B cell (primary cell): Measurements from ENCODE around the gene NRAS.

ENCODE experiments used
- EZH2 ChIP-seq: IDR thresholded peaks from 2 replicates; pipeline ENCODE4 v1.6.1; 2012; ENCODE audit warnings: borderline replicate concordance, low read depth, mild to moderate bottlenecking, moderate library complexity, low read length; ENCODE audit not compliant: insufficient read depth, poor library complexity, severe bottlenecking
- TF ChIP-seq, protein P1 (sequence below): fragments of 200-600 bp; IDR thresholded peaks from one replicate; pipeline ENCODE4 v1.8.0; 2022; ENCODE audit warnings: antibody characterized with exemption, mild to moderate bottlenecking

DNA sequence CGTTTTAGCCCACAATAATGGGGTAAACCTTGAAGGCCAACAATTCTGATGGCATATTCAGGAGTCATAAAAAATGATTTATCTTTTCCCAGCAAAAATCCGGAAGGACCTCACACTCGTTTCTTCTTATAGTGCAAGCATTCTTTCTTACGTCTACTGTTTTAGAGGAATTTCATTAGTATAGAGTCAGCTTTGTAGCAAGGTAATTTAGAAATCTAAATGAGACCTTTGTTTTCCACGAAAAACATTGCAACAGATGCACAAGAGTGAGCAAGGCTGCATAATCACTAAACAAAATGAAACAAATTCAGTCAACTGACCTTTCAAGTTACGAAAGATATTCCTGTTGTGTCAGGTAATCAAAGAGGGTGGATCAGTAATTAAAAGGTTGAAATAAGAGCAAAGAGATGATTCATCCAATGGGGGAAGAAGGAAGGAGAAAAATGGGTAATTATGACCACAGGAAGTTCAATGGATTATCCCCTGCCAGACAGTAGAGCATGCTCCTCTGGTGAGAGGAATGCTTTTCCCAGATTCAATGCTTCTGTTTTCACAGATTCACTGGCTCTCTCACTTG lies 41.8 kb upstream of the NRAS start:
- TF ChIP-seq, protein P1, sequence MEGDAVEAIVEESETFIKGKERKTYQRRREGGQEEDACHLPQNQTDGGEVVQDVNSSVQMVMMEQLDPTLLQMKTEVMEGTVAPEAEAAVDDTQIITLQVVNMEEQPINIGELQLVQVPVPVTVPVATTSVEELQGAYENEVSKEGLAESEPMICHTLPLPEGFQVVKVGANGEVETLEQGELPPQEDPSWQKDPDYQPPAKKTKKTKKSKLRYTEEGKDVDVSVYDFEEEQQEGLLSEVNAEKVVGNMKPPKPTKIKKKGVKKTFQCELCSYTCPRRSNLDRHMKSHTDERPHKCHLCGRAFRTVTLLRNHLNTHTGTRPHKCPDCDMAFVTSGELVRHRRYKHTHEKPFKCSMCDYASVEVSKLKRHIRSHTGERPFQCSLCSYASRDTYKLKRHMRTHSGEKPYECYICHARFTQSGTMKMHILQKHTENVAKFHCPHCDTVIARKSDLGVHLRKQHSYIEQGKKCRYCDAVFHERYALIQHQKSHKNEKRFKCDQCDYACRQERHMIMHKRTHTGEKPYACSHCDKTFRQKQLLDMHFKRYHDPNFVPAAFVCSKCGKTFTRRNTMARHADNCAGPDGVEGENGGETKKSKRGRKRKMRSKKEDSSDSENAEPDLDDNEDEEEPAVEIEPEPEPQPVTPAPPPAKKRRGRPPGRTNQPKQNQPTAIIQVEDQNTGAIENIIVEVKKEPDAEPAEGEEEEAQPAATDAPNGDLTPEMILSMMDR: no peak
- TF ChIP-seq EZH2: no peak
